GM08714 (cell line): ENCODE measurements around the gene TNFSF18.

Experiments
- H3K4me3 ChIP-seq: fragments of 200-500 bp; sonication (Bioruptor generic); 2 replicates; pipeline ENCODE4 v1.5.1; 2014; ENCODE audit warnings: mild to moderate bottlenecking, low read length, inconsistent platforms
- ZNF274 ChIP-seq: IDR thresholded peaks from 2 replicates; pipeline ENCODE4 v1.6.1; 2012; ENCODE audit warnings: mild to moderate bottlenecking, low read depth, low read length

TNFSF18 gene

GRCh38 chr1:173014160-173014559, 36.6 kb downstream of the TNFSF18 start:
- no peak overlapping the region for H3K4me3 ChIP-seq
- TF ChIP-seq ZNF274: no peak

GRCh38 chr1:173012126-173012525, 38.6 kb downstream of the TNFSF18 start:
- H3K4me3 ChIP-seq: no peak overlapping the region
- TF ChIP-seq ZNF274: no peak

GRCh38 chr1:173009597-173009996, 41.1 kb downstream of the TNFSF18 start:
- no peak overlapping the region for H3K4me3 ChIP-seq
- no peak for TF ChIP-seq ZNF274

GRCh38 chr1:173005196-173005864, 45.4 kb downstream of the TNFSF18 start:
- no peak overlapping the region for H3K4me3 ChIP-seq
- TF ChIP-seq ZNF274: no peak

- no peak for TF ChIP-seq ZNF274
- no peak overlapping the region for H3K4me3 ChIP-seq
These were observed 47.6 kb downstream of the TNFSF18 start for GRCh38 chr1:173002891-173003838.

- H3K4me3 ChIP-seq: no peak overlapping the region
- TF ChIP-seq ZNF274: no peak
These were observed 51.4 kb downstream of the TNFSF18 start for GRCh38 chr1:172999349-172999748.

- no peak overlapping the region for H3K4me3 ChIP-seq
- TF ChIP-seq ZNF274: no peak
These were observed 52.8 kb downstream of the TNFSF18 start for GRCh38 chr1:172997941-172998361.

GRCh38 chr1:172993640-172994039, 57.1 kb downstream of the TNFSF18 start:
- TF ChIP-seq ZNF274: no peak

GRCh38 chr1:172991674-172992400, 58.9 kb downstream of the TNFSF18 start:
- no peak for TF ChIP-seq ZNF274
- no peak overlapping the region for H3K4me3 ChIP-seq

More at GRCh38 chr1:172993640-172994039, 57.1 kb downstream of the TNFSF18 start:
- H3K4me3 ChIP-seq: no peak overlapping the region

- H3K4me3 ChIP-seq: no peak overlapping the region
- TF ChIP-seq ZNF274: no peak
These were observed 60.0 kb downstream of the TNFSF18 start for GRCh38 chr1:172990598-172991215.
